ENCODE results near the gene SMPD4.
"Not testable (repeated sequence)": the region's sequence is repeated elsewhere in the genome, so short reads cannot be mapped to it uniquely, and the experiment has no call there.

GRCh38 chr2:130141002-130141401 lies 40.4 kb downstream of the SMPD4 start:
- TF ChIP-seq, protein P1, sequence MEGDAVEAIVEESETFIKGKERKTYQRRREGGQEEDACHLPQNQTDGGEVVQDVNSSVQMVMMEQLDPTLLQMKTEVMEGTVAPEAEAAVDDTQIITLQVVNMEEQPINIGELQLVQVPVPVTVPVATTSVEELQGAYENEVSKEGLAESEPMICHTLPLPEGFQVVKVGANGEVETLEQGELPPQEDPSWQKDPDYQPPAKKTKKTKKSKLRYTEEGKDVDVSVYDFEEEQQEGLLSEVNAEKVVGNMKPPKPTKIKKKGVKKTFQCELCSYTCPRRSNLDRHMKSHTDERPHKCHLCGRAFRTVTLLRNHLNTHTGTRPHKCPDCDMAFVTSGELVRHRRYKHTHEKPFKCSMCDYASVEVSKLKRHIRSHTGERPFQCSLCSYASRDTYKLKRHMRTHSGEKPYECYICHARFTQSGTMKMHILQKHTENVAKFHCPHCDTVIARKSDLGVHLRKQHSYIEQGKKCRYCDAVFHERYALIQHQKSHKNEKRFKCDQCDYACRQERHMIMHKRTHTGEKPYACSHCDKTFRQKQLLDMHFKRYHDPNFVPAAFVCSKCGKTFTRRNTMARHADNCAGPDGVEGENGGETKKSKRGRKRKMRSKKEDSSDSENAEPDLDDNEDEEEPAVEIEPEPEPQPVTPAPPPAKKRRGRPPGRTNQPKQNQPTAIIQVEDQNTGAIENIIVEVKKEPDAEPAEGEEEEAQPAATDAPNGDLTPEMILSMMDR (IDR thresholded peaks at IDR 0.05; ENCODE audit: insufficient read depth, low read length, poor library complexity, severe bottlenecking), result not testable (repeated sequence)
- TF ChIP-seq EZH2phosphoT487 (conservative IDR thresholded peaks at IDR 0.05; ENCODE audit: low read length), result not testable (repeated sequence)
